ENCODE results near the gene CENPS.
"Not testable (repeated sequence)": the region's sequence is repeated elsewhere in the genome, so short reads cannot be mapped to it uniquely, and the experiment has no call there.

Gene CENPS

GRCh38 chr1:10430216-10431069, at the start of gene CENPS:
Gene CENPS, plus strand, starts transcription at chr1:10430433. Its CDS starts 85 bp downstream, at chr1:10430518.
- peak; percentile 98 for DNase-seq (ENCODE audit: low spot score)

- DNase-seq (ENCODE audit: low spot score): no peak
Measured at GRCh38 chr1:10380594-10381275, 49.5 kb upstream of the CENPS start.

GRCh38 chr1:10383630-10384029, 46.6 kb upstream of the CENPS start:
- DNase-seq (ENCODE audit: low spot score): no peak

GRCh38 chr1:10384219-10384618, 46.0 kb upstream of the CENPS start:
- DNase-seq (ENCODE audit: low spot score): no peak

GRCh38 chr1:10386761-10387676, 43.2 kb upstream of the CENPS start:
- DNase-seq (ENCODE audit: low spot score): no peak

- DNase-seq (ENCODE audit: low spot score): peak; percentile 55
Measured at GRCh38 chr1:10387677-10388386, 42.4 kb upstream of the CENPS start.

- peak; percentile 40 for DNase-seq (ENCODE audit: low spot score)
Measured at GRCh38 chr1:10388387-10388715, 41.9 kb upstream of the CENPS start.

- no peak for DNase-seq (ENCODE audit: low spot score)
Measured at GRCh38 chr1:10389271-10389973, 40.8 kb upstream of the CENPS start.

- no peak for DNase-seq (ENCODE audit: low spot score)
Measured at GRCh38 chr1:10396870-10397269, 33.4 kb upstream of the CENPS start.

GRCh38 chr1:10398278-10398733, 31.9 kb upstream of the CENPS start:
- DNase-seq (ENCODE audit: low spot score): no peak

- DNase-seq (ENCODE audit: low spot score): peak; percentile 96
Measured at GRCh38 chr1:10398734-10399443, 31.3 kb upstream of the CENPS start, which contains the start of gene PGD. Gene PGD, plus strand, starts transcription at chr1:10399064. Its CDS starts 54 bp downstream, at chr1:10399118.

- no peak for DNase-seq (ENCODE audit: low spot score)
Measured at GRCh38 chr1:10399444-10399941, 30.7 kb upstream of the CENPS start.

- DNase-seq (ENCODE audit: low spot score): no peak
Measured at GRCh38 chr1:10400013-10400412, 30.2 kb upstream of the CENPS start.

GRCh38 chr1:10401281-10401680, 29.0 kb upstream of the CENPS start:
- no peak for DNase-seq (ENCODE audit: low spot score)

GRCh38 chr1:10402729-10403274, 27.4 kb upstream of the CENPS start:
- no peak for DNase-seq (ENCODE audit: low spot score)

- no peak for DNase-seq (ENCODE audit: low spot score)
Measured at GRCh38 chr1:10407201-10407600, 23.0 kb upstream of the CENPS start.

GRCh38 chr1:10415211-10415930, 14.9 kb upstream of the CENPS start:
- DNase-seq (ENCODE audit: low spot score): no peak

GRCh38 chr1:10415967-10416366, 14.3 kb upstream of the CENPS start:
- not testable (repeated sequence) for DNase-seq (ENCODE audit: low spot score)

GRCh38 chr1:10418741-10419140, 11.5 kb upstream of the CENPS start:
- DNase-seq (ENCODE audit: low spot score): not testable (repeated sequence)

Data from HuH-7 (cell line).